ENCODE results near the gene SAP30BP.

- TF ChIP-seq CTCF (tag by site-specific recombination; IDR thresholded peaks at IDR 0.05) (no peak), SP3 (tag by site-specific recombination; IDR thresholded peaks at IDR 0.05) (no peak), PATZ1 (tag by site-specific recombination; IDR thresholded peaks at IDR 0.05) (no peak), ZNF510 (tag by site-specific recombination; IDR thresholded peaks at IDR 0.05; ENCODE audit: insufficient replicate concordance) (no peak), YY1 (tag by site-specific recombination; IDR thresholded peaks at IDR 0.05) (no peak), ZSCAN5A (tag by site-specific recombination; IDR thresholded peaks at IDR 0.05) (no peak), SP2 (tag by site-specific recombination; IDR thresholded peaks at IDR 0.05) (no peak; the same call in 1 of the 2 replicates), TCF7L2 (IDR thresholded peaks at IDR 0.05; ENCODE audit: borderline replicate concordance, low read depth, low read length) (no peak), KLF1 (tag by site-specific recombination; IDR thresholded peaks at IDR 0.05) (no peak)
Measured at GRCh38 chr17:75757086-75757681, 90.0 kb downstream of the SAP30BP start.

Measured in HEK293 (cell line).